CD4-positive, alpha-beta T cell (primary cell): Measurements from ENCODE around the gene TNIK. TPM values are rescaled to one million over a fixed set of nuclear protein-coding genes. Genes with fewer than 3 reads are reported as not detected.

Experiments used
- ATAC-seq: fragments of 200-7000 bp; cut with Tn5 transposase; one replicate; pipeline ENCODE4 v1.10.0; 2022; ENCODE audit warnings: mild to moderate bottlenecking; ENCODE audit not compliant: poor library complexity
- CTCF ChIA-PET: fragments of 350-600 bp; sonication (Branson Sonifier 250); formaldehyde crosslinking; loops from one replicate; lab custom pipeline; 2021; ENCODE audit warnings: antibody characterized with exemption, inconsistent platforms; lab: Charles Lee
- POLR2A ChIA-PET: fragments of 350-600 bp; sonication (Branson Sonifier 250); formaldehyde crosslinking; loops from one replicate; lab custom pipeline; 2021; ENCODE audit warnings: antibody characterized with exemption, inconsistent platforms; lab: Charles Lee
- DNase-seq, 14 experiments: peaks; one replicate each; pipeline ENCODE4 v3.0.0-alpha.2; 2013 to 2020; ENCODE audit warnings: mixed read lengths in 2 of 14
- H3K27ac ChIP-seq, 2 donors: one replicate each; pipeline versions ENCODE4 v1.5.1 to v1.7.0; 2013; ENCODE audit warnings: low read length in 2 of 2, low read depth in 1 of 2, mild to moderate bottlenecking in 1 of 2
- H3K27me3 ChIP-seq, 2 experiments: 1 replicate in 1 of 2; 2 replicates in 1 of 2; pipeline versions ENCODE4 v1.6.1 to v1.7.0; 2013; ENCODE audit warnings: low read length in 2 of 2, control low read depth in 1 of 2, mild to moderate bottlenecking in 1 of 2, moderate library complexity in 1 of 2; ENCODE audit not compliant: insufficient read depth in 2 of 2, control insufficient read depth in 1 of 2
- H3K36me3 ChIP-seq: one replicate; pipeline ENCODE4 v1.6.1; 2013; ENCODE audit warnings: low read length, control low read depth; ENCODE audit not compliant: insufficient read depth
- H3K4me1 ChIP-seq: one replicate; pipeline ENCODE4 v1.6.1; 2013; ENCODE audit warnings: low read length, control low read depth; ENCODE audit not compliant: insufficient read depth
- H3K4me3 ChIP-seq: one replicate; pipeline ENCODE4 v1.5.1; 2013; ENCODE audit warnings: mild to moderate bottlenecking, low read length, moderate library complexity
- H3K9me3 ChIP-seq, 2 experiments: 1 replicate in 1 of 2; 2 replicates in 1 of 2; pipeline versions ENCODE4 v1.6.1 to v1.7.0; 2013; ENCODE audit warnings: low read length in 2 of 2, mild to moderate bottlenecking in 2 of 2, control low read depth in 1 of 2, moderate library complexity in 1 of 2; ENCODE audit not compliant: control insufficient read depth in 1 of 2, insufficient read depth in 1 of 2
- H3K27ac Mint-ChIP-seq: one replicate; pipeline ENCODE4 v1.8.0; 2020; ENCODE audit warnings: mixed read lengths
- H3K27me3 Mint-ChIP-seq: one replicate; pipeline ENCODE4 v1.8.0; 2021; ENCODE audit warnings: mixed read lengths
- H3K36me3 Mint-ChIP-seq: one replicate; pipeline ENCODE4 v1.8.0; 2021; ENCODE audit warnings: low read depth, mixed read lengths
- H3K4me1 Mint-ChIP-seq: one replicate; pipeline ENCODE4 v1.8.0; 2021; ENCODE audit warnings: low read depth, mixed read lengths
- H3K4me3 Mint-ChIP-seq: one replicate; pipeline ENCODE4 v1.8.0; 2020; ENCODE audit warnings: mild to moderate bottlenecking, mixed read lengths
- H3K9me3 Mint-ChIP-seq: one replicate; pipeline ENCODE4 v1.8.0; 2020; ENCODE audit warnings: mixed read lengths
- intact Hi-C, 2 experiments: fragments of 100-400 bp; cut with DNase I in 1 of 2; cut with micrococcal nuclease in 1 of 2; formaldehyde crosslinking; loops; one replicate each; pipeline versions ENCODE4 v1.15.1 to v1.9.0; 2023 to 2025; cut with DNase I, micrococcal nuclease
- total RNA-seq, 174 experiments: library from RNA in 2 of 174; stranded (reverse) in 2 of 174; gene quantifications; one replicate each; pipeline ENCODE4 v1.2.3 and lab custom pipeline; 2021 to 2026
- TF ChIP-seq, protein P1 (sequence below): fragments of 200-600 bp; IDR thresholded peaks from one replicate; pipeline ENCODE4 v1.8.0; 2022; ENCODE audit warnings: antibody characterized with exemption, mild to moderate bottlenecking

The TNIK gene
- total RNA-seq, 2 experiments from 2014 or later, result 71.0 to 78.3 TPM

DNA sequence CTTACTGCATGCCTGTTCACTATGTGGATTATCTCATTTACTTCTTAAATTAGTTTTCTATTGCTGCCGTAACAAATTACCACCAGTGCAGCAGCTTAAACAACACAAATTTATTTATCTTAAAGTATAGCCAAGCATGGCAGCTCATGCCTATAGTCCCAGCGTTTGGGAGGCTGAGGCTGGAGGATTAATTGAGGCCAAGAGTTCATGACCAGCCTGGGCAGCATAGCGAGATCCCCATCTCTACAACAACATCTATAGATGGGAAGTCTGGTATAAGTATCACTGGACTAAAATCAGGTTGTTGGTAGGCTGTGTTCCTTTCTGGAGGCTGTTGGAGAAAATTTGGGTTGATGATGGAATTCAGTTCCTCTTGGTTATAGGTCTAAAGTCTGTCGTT, 438.8 kb downstream of the TNIK start:
- TF ChIP-seq, protein P1, sequence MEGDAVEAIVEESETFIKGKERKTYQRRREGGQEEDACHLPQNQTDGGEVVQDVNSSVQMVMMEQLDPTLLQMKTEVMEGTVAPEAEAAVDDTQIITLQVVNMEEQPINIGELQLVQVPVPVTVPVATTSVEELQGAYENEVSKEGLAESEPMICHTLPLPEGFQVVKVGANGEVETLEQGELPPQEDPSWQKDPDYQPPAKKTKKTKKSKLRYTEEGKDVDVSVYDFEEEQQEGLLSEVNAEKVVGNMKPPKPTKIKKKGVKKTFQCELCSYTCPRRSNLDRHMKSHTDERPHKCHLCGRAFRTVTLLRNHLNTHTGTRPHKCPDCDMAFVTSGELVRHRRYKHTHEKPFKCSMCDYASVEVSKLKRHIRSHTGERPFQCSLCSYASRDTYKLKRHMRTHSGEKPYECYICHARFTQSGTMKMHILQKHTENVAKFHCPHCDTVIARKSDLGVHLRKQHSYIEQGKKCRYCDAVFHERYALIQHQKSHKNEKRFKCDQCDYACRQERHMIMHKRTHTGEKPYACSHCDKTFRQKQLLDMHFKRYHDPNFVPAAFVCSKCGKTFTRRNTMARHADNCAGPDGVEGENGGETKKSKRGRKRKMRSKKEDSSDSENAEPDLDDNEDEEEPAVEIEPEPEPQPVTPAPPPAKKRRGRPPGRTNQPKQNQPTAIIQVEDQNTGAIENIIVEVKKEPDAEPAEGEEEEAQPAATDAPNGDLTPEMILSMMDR, result no peak
- H3K27ac Mint-ChIP-seq, result no peak overlapping the region
- no peak overlapping the region for H3K4me3 Mint-ChIP-seq
- H3K27me3 ChIP-seq, result peaks cover 0 to 5% of the 10 kb centered on the region in 2 experiments
- H3K9me3 Mint-ChIP-seq, result no peaks in the 10 kb centered on the region
- no peaks in the 10 kb centered on the region for H3K4me1 Mint-ChIP-seq
- no peak overlapping the region for H3K27ac ChIP-seq
- H3K9me3 ChIP-seq, result no peaks in the 10 kb centered on the region
- ATAC-seq (no peak), DNase-seq (no peak)
- peaks cover 41% of the 10 kb centered on the region for H3K27me3 Mint-ChIP-seq
- intact Hi-C loops, result no loop called here
- no peak overlapping the region for H3K4me3 ChIP-seq
- H3K36me3 Mint-ChIP-seq, result no peaks in the 10 kb centered on the region
- H3K4me1 ChIP-seq, result no peaks in the 10 kb centered on the region
- POLR2A ChIA-PET, result no interaction called here
- no peaks in the 10 kb centered on the region for H3K36me3 ChIP-seq
- CTCF ChIA-PET, result interaction anchor here (1.1 kb wide), 1 partner anchor 137 kb away, joined by 3 read pairs; no protein-coding TSS in a partner anchor

DNA sequence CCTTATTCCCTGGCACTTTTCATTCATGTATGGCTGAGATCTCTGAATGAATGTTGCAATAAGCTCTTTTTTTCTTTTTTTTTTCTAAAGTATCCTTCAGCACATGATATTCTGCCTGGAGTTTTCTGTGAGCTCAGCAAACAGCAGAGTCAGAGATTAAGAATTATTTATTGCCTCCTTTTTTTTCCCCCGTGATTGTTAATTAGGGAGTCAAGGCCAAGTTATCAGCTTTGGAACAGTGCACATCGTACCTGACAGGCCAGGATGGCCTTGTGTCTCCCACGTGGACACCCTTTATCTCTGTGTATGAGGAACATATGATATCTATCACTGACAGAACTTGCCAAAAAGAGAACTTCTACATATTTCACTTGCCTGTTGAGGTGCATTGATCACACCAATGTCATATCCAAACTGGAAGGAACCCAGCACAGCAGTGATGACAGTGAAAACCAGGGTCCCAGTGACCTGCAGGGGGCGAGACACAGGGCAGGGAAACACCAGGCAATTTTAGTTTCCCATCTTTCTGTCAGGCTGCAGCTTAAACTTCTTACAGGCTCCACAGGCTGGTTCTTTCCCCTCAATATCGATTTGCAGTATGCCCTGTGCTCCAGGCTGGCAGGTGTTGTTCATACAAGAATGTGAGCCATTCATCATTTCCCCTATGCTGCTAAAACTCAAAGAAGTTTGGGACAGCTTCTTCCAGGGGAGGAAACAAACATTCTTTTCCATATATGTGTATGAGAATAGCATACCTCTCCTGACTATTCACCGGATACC, 441.9 kb downstream of the TNIK start:
- intact Hi-C loops, result no loop called here
- Histone ChIP-seq H3K27me3 (peaks cover 0 to 5% of the 10 kb centered on the region in 2 experiments), H3K4me1 (no peaks in the 10 kb centered on the region), H3K27ac (no peak overlapping the region), H3K9me3 (no peaks in the 10 kb centered on the region), H3K36me3 (no peaks in the 10 kb centered on the region), H3K4me3 (no peak overlapping the region)
- Mint-ChIP-seq H3K4me1 (no peaks in the 10 kb centered on the region), H3K27me3 (peaks cover 26% of the 10 kb centered on the region), H3K36me3 (no peaks in the 10 kb centered on the region), H3K9me3 (no peaks in the 10 kb centered on the region), H3K4me3 (no peak overlapping the region), H3K27ac (no peak overlapping the region)
- no peak for ATAC-seq
- POLR2A ChIA-PET, result no interaction called here
- CTCF ChIA-PET, result no interaction called here
- TF ChIP-seq, protein P1, result no peak
- no peak for DNase-seq

- intact Hi-C loops, result no loop called here
- ATAC-seq (no peak), DNase-seq (no peak)
- Histone ChIP-seq H3K27ac (no peak overlapping the region), H3K9me3 (no peaks in the 10 kb centered on the region), H3K4me3 (no peak overlapping the region), H3K4me1 (no peaks in the 10 kb centered on the region), H3K36me3 (no peaks in the 10 kb centered on the region), H3K27me3 (no peaks in the 10 kb centered on the region)
- H3K27me3 Mint-ChIP-seq, result peaks cover 17% of the 10 kb centered on the region
- no peak overlapping the region for H3K4me3 Mint-ChIP-seq
- CTCF ChIA-PET, result no interaction called here
- POLR2A ChIA-PET, result no interaction called here
- H3K4me1 Mint-ChIP-seq, result no peaks in the 10 kb centered on the region
- no peaks in the 10 kb centered on the region for H3K9me3 Mint-ChIP-seq
- no peaks in the 10 kb centered on the region for H3K36me3 Mint-ChIP-seq
- no peak overlapping the region for H3K27ac Mint-ChIP-seq
- TF ChIP-seq, protein P1, result no peak
Measured at GRCh38 chr3:171013822-171014748, 446.1 kb downstream of the TNIK start.
